HEK293 (cell line): ENCODE results near the gene GRHL3.

Source experiments
- CTCF ChIA-PET: fragments of 350-600 bp; formaldehyde crosslinking; extraction: SDS; loops from one replicate; lab custom pipeline; 2021; ENCODE audit warnings: antibody characterized with exemption; lab: Yijun Ruan, JAX
- POLR2A ChIA-PET: fragments of 300-600 bp; formaldehyde crosslinking; extraction: SDS; loops from one replicate; lab custom pipeline; 2020; ENCODE audit warnings: antibody characterized with exemption, inconsistent platforms; lab: Yijun Ruan, JAX
- H3K27ac ChIP-seq: fragments of 200-500 bp; sonication (Bioruptor generic); 2 replicates; pipeline ENCODE4 v1.5.1; 2014; ENCODE audit warnings: low read depth, low read length, control low read depth, inconsistent platforms; ENCODE audit errors: extremely low read depth
- H3K36me3 ChIP-seq, 2 experiments: fragments of 200-500 bp in 1 of 2; sonication (Bioruptor generic) in 1 of 2; 1 replicate in 1 of 2; 2 replicates in 1 of 2; pipeline ENCODE4 v1.5.1; 2014 to 2017; ENCODE audit warnings: inconsistent platforms in 2 of 2, low read length in 2 of 2; ENCODE audit not compliant: control insufficient read depth in 2 of 2, insufficient read depth in 1 of 2
- H3K4me1 ChIP-seq: fragments of 200-500 bp; sonication (Bioruptor generic); 2 replicates; pipeline ENCODE4 v1.5.1; 2014; ENCODE audit warnings: mild to moderate bottlenecking, low read length, inconsistent platforms; ENCODE audit not compliant: control insufficient read depth, insufficient read depth
- H3K4me3 ChIP-seq: 2 replicates; pipeline ENCODE4 v1.5.1; 2011; ENCODE audit warnings: low read depth, mild to moderate bottlenecking, control low read depth, low read length, moderate library complexity
- H3K9me3 ChIP-seq: fragments of 200-500 bp; sonication (Bioruptor generic); 2 replicates; pipeline ENCODE4 v1.5.1; 2014; ENCODE audit warnings: low read depth, low read length, inconsistent platforms; ENCODE audit not compliant: control insufficient read depth, insufficient read depth
- BCL11B ChIP-seq: fragments of 450-650 bp; formaldehyde crosslinking; IDR thresholded peaks from 2 replicates; pipeline ENCODE4 v1.5.1; 2016; ENCODE audit warnings: low read depth, missing biosample characterization, missing genetic modification characterization
- GFI1B ChIP-seq: fragments of 450-650 bp; formaldehyde crosslinking; IDR thresholded peaks from 2 replicates; pipeline ENCODE4 v1.5.1; 2016; ENCODE audit warnings: missing biosample characterization, missing genetic modification characterization
- HOXD13 ChIP-seq: sonication (generic); formaldehyde crosslinking; IDR thresholded peaks from 2 replicates; pipeline ENCODE4 v1.8.0; 2022; ENCODE audit warnings: missing genetic modification reagents, borderline replicate concordance
- SP2 ChIP-seq: fragments of 450-650 bp; formaldehyde crosslinking; IDR thresholded peaks from 2 replicates; pipeline ENCODE4 v1.5.1; 2016; ENCODE audit warnings: missing biosample characterization, missing genetic modification characterization
- ZBTB1 ChIP-seq: fragments of 450-650 bp; formaldehyde crosslinking; IDR thresholded peaks from 2 replicates; pipeline ENCODE4 v1.5.1; 2016; ENCODE audit warnings: missing biosample characterization, missing genetic modification characterization
- ZBTB11 ChIP-seq: fragments of 450-650 bp; formaldehyde crosslinking; conservative IDR thresholded peaks from 2 replicates; pipeline ENCODE4 v1.5.1; 2016; ENCODE audit warnings: low read depth, missing biosample characterization, missing genetic modification characterization
- ZBTB21 ChIP-seq: fragments of 450-650 bp; formaldehyde crosslinking; IDR thresholded peaks from 2 replicates; pipeline ENCODE4 v1.5.1; 2017; ENCODE audit warnings: missing biosample characterization, missing genetic modification characterization
- ZBTB48 ChIP-seq: fragments of 450-650 bp; formaldehyde crosslinking; IDR thresholded peaks from 2 replicates; pipeline ENCODE4 v1.5.1; 2016; ENCODE audit warnings: missing biosample characterization, missing genetic modification characterization
- ZBTB7A ChIP-seq: fragments of 450-650 bp; formaldehyde crosslinking; IDR thresholded peaks from 2 replicates; pipeline ENCODE4 v1.5.1; 2016; ENCODE audit warnings: low read depth, missing biosample characterization, missing genetic modification characterization
- ZFHX2 ChIP-seq: fragments of 450-650 bp; formaldehyde crosslinking; conservative IDR thresholded peaks from 2 replicates; pipeline ENCODE4 v1.5.1; 2016; ENCODE audit warnings: missing biosample characterization, missing genetic modification characterization
- ZNF175 ChIP-seq: fragments of 450-650 bp; formaldehyde crosslinking; IDR thresholded peaks from 2 replicates; pipeline ENCODE4 v1.5.1; 2016; ENCODE audit warnings: missing biosample characterization, missing genetic modification characterization
- ZNF18 ChIP-seq: fragments of 450-650 bp; formaldehyde crosslinking; IDR thresholded peaks from 2 replicates; pipeline ENCODE4 v1.5.1; 2016; ENCODE audit warnings: missing biosample characterization, missing genetic modification characterization
- ZNF184 ChIP-seq: fragments of 450-650 bp; IDR thresholded peaks from 2 replicates; pipeline ENCODE4 v1.5.1; 2018; ENCODE audit warnings: missing biosample characterization, mild to moderate bottlenecking, missing genetic modification characterization
- ZNF24 ChIP-seq: fragments of 450-650 bp; formaldehyde crosslinking; IDR thresholded peaks from 2 replicates; pipeline ENCODE4 v1.5.1; 2016; ENCODE audit warnings: missing biosample characterization, missing genetic modification characterization
- ZNF280D ChIP-seq: fragments of 450-650 bp; formaldehyde crosslinking; IDR thresholded peaks from 2 replicates; pipeline ENCODE4 v1.5.1; 2016; ENCODE audit warnings: missing biosample characterization, missing genetic modification characterization
- ZNF324 ChIP-seq: fragments of 450-650 bp; formaldehyde crosslinking; IDR thresholded peaks from 2 replicates; pipeline ENCODE4 v1.5.1; 2016; ENCODE audit warnings: missing biosample characterization, missing genetic modification characterization
- ZNF335 ChIP-seq: fragments of 450-650 bp; formaldehyde crosslinking; conservative IDR thresholded peaks from 2 replicates; pipeline ENCODE4 v1.5.1; 2016; ENCODE audit warnings: missing biosample characterization, missing genetic modification characterization
- ZNF423 ChIP-seq: fragments of 450-650 bp; formaldehyde crosslinking; IDR thresholded peaks from 2 replicates; pipeline ENCODE4 v1.5.1; 2016; ENCODE audit warnings: missing biosample characterization, missing genetic modification characterization
- ZNF433 ChIP-seq: fragments of 450-650 bp; formaldehyde crosslinking; IDR thresholded peaks from 2 replicates; pipeline ENCODE4 v1.5.1; 2016; ENCODE audit warnings: missing biosample characterization, missing genetic modification characterization, low read depth
- ZNF48 ChIP-seq: fragments of 450-650 bp; formaldehyde crosslinking; IDR thresholded peaks from 2 replicates; pipeline ENCODE4 v1.5.1; 2016; ENCODE audit warnings: missing biosample characterization, missing genetic modification characterization
- ZNF501 ChIP-seq: fragments of 450-650 bp; formaldehyde crosslinking; IDR thresholded peaks from 2 replicates; pipeline ENCODE4 v1.5.1; 2016; ENCODE audit warnings: missing biosample characterization, missing genetic modification characterization
- ZNF585B ChIP-seq: fragments of 450-650 bp; formaldehyde crosslinking; IDR thresholded peaks from 2 replicates; pipeline ENCODE4 v1.5.1; 2016; ENCODE audit warnings: missing biosample characterization, missing genetic modification characterization
- ZNF670 ChIP-seq: fragments of 450-650 bp; formaldehyde crosslinking; IDR thresholded peaks from 2 replicates; pipeline ENCODE4 v1.5.1; 2016; ENCODE audit warnings: missing biosample characterization, missing genetic modification characterization, low read depth
- ZNF692 ChIP-seq: fragments of 450-650 bp; formaldehyde crosslinking; IDR thresholded peaks from 2 replicates; pipeline ENCODE4 v1.5.1; 2016; ENCODE audit warnings: missing biosample characterization, missing genetic modification characterization
- ZNF768 ChIP-seq: fragments of 450-650 bp; formaldehyde crosslinking; IDR thresholded peaks from 2 replicates; pipeline ENCODE4 v1.5.1; 2018; ENCODE audit warnings: missing biosample characterization, mild to moderate bottlenecking, missing genetic modification characterization
- ZXDB ChIP-seq: fragments of 450-650 bp; formaldehyde crosslinking; IDR thresholded peaks from 2 replicates; pipeline ENCODE4 v1.5.1; 2016; ENCODE audit warnings: missing biosample characterization, missing genetic modification characterization

Gene GRHL3

GRCh38 chr1:24278726-24279125 is 40.4 kb upstream of the GRHL3 start (continued):
- TF ChIP-seq ZNF18 (tag by site-specific recombination) (no peak), ZNF501 (no peak), ZXDB (no peak)

GRCh38 chr1:24279590-24280232 is 39.4 kb upstream of the GRHL3 start:
- Histone ChIP-seq H3K4me1 (peaks cover 11% of the 10 kb centered on the region), H3K36me3 (no peaks in the 10 kb centered on the region), H3K9me3 (no peaks in the 10 kb centered on the region), H3K4me3 (no peak overlapping the region), H3K27ac (no peak overlapping the region)
- CTCF ChIA-PET = no interaction called here
- TF ChIP-seq BCL11B (tag by site-specific recombination) (no peak), ZNF335 (tag by site-specific recombination) (no peak), ZNF670 (no peak), ZNF423 (tag by site-specific recombination) (no peak), ZNF585B (tag by site-specific recombination) (no peak), ZNF184 (tag by site-specific recombination) (no peak), ZNF768 (tag by site-specific recombination) (no peak), ZBTB11 (no peak), ZBTB7A (tag by site-specific recombination) (no peak), ZXDB (no peak), ZNF433 (tag by site-specific recombination) (no peak), SP2 (no peak), ZBTB48 (tag by site-specific recombination) (no peak), ZNF24 (no peak), ZFHX2 (tag by site-specific recombination) (no peak), GFI1B (tag by site-specific recombination) (no peak)
- POLR2A ChIA-PET = no interaction called here

- CTCF ChIA-PET = interaction anchor here (0.6 to 1.8 kb wide), 3 partner anchors 83 to 110 kb away, joined by 3 to 6 read pairs (median 6); no protein-coding TSS in a partner anchor
- no peak for TF ChIP-seq ZNF280D (tag by site-specific recombination)
- TF ChIP-seq ZNF692 (tag by site-specific recombination) = no peak
- no peak for TF ChIP-seq ZNF324 (tag by site-specific recombination)
- TF ChIP-seq ZNF48 (tag by site-specific recombination) = no peak
- no peak for TF ChIP-seq ZNF175 (tag by site-specific recombination)
- TF ChIP-seq ZBTB1 (tag by site-specific recombination) = no peak
- no peak for TF ChIP-seq ZBTB21 (tag by site-specific recombination)
- no peak for TF ChIP-seq HOXD13 (CRISPR knock-in tag)
Measured at GRCh38 chr1:24281591-24281990, 37.6 kb upstream of the GRHL3 start.

More at GRCh38 chr1:24281591-24281990, 37.6 kb upstream of the GRHL3 start:
- Histone ChIP-seq H3K4me3 (no peak overlapping the region), H3K4me1 (peaks cover 11% of the 10 kb centered on the region), H3K27ac (no peak overlapping the region), H3K36me3 (no peaks in the 10 kb centered on the region), H3K9me3 (no peaks in the 10 kb centered on the region)
- POLR2A ChIA-PET = no interaction called here
